ENCODE data around the gene AEN.

Gene AEN

DNA sequence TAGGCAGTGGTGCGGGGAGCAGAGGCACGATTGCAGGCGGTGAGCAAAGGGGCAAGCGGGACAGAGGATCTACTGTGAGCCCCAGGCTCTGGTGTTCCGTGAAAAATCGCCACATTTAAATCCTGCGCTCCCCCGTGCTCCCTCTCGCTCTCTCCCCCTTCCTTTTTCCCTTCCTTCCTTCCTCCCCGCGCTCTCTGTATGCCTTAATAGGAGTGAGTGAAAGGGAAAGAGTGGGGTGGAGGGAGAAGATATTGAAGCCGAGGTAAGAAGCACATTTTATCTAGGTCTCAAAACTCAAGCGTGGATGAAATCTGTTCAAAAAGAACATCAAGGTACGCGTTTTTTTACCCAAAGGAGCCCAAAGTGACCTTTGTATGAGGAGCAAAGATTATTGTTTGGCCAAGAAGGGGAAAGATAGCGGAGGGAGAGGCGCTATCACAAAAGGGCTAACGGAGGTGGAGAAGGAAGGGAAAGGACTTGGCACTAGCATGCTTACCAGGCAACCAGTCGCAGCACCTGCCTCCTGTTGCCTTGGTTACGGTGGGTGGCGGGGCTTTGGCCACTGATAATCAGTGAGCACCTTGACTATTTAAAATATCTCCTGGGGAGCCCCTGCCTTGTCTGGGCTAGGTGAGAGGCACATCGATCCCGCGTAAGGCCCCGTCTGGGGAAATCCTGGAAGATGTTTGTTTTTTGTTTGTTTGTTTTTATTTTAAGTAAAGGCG, 14.9 kb upstream of the AEN start:
- no peak overlapping the region for H3K4me3 ChIP-seq (replicated peaks; ENCODE audit: low read depth, low read length)
- no peak for TF ChIP-seq CTCF (IDR thresholded peaks at IDR 0.05; ENCODE audit: low read depth, low read length, missing control alignments)
- no peak for DNase-seq (ENCODE audit: extremely low read depth, low read depth)

- DNase-seq (ENCODE audit: extremely low read depth, low read depth) = no peak
- no peak for TF ChIP-seq CTCF (IDR thresholded peaks at IDR 0.05; ENCODE audit: low read depth, low read length, missing control alignments)
- H3K4me3 ChIP-seq (replicated peaks; ENCODE audit: low read depth, low read length) = no peak overlapping the region
Observed at GRCh38 chr15:88607951-88608350, 13.2 kb upstream of the AEN start.

DNA sequence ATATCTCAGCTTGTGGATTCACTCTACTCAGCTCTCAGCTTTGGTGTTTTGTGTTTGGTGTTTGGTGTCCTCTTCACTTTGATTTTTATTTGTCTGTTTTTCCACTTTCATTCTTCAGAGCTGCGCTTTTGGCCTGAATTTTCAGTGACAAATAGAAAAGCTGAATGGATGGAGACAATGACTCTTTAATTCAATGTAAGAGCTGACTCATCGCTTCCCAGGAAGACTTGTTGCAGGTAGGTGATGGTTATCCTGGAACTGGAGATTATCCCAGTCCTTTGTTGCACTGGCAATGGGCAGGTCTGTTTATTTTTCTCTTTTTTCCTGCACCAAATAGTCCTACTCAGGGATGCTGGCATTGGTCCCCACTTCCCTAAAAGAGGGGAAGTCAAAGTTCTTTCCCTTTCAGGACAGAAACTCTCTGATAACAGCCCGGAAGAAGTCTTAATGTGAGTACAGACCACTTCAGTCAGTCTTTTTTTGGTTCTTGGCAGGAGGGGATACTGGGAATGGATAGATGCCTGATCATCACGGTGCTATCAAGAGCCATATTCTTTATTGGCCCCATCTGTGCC, 12.4 kb upstream of the AEN start:
- no peak for TF ChIP-seq CTCF (IDR thresholded peaks at IDR 0.05; ENCODE audit: low read depth, low read length, missing control alignments)
- DNase-seq (ENCODE audit: extremely low read depth, low read depth) = no peak
- H3K4me3 ChIP-seq (replicated peaks; ENCODE audit: low read depth, low read length) = no peak overlapping the region

- DNase-seq (ENCODE audit: extremely low read depth, low read depth) = no peak
- TF ChIP-seq CTCF (IDR thresholded peaks at IDR 0.05; ENCODE audit: low read depth, low read length, missing control alignments) = no peak
- H3K4me3 ChIP-seq (replicated peaks; ENCODE audit: low read depth, low read length) = no peak overlapping the region
Observed at GRCh38 chr15:88609344-88610090, 11.6 kb upstream of the AEN start.

- DNase-seq (ENCODE audit: extremely low read depth, low read depth) = no peak
- H3K4me3 ChIP-seq (replicated peaks; ENCODE audit: low read depth, low read length) = no peak overlapping the region
- TF ChIP-seq CTCF (IDR thresholded peaks at IDR 0.05; ENCODE audit: low read depth, low read length, missing control alignments) = peak; percentile 13
Observed at GRCh38 chr15:88610701-88611231, 10.4 kb upstream of the AEN start.

- no peak overlapping the region for H3K4me3 ChIP-seq (replicated peaks; ENCODE audit: low read depth, low read length)
- no peak for TF ChIP-seq CTCF (IDR thresholded peaks at IDR 0.05; ENCODE audit: low read depth, low read length, missing control alignments)
- no peak for DNase-seq (ENCODE audit: extremely low read depth, low read depth)
Observed at GRCh38 chr15:88612186-88612796, 8.8 kb upstream of the AEN start.

All from HFF-Myc (cell line).